Heart left ventricle (tissue), 13 donors: ENCODE data around the gene DIRAS1.

Source experiments
- CTCF ChIP-seq, 12 donors: fragments of 200-600 bp; sonication (generic) in 4 of 12; IDR thresholded peaks; one replicate each; pipeline versions ENCODE4 v1.5.0 to v1.8.0; 2018 to 2022; ENCODE audit warnings: antibody characterized with exemption in 12 of 12, mild to moderate bottlenecking in 5 of 12
- POLR2A ChIP-seq, 2 donors: fragments of 450-650 bp; IDR thresholded peaks; one replicate each; pipeline ENCODE4 v1.6.1; 2017; ENCODE audit warnings: antibody characterized with exemption in 2 of 2, mild to moderate bottlenecking in 2 of 2, moderate library complexity in 2 of 2
- donor health status: ischemic (EF 13 %, LVEDD 7.1; RV severe dilation, severe dysfunction).
- donor health status: DM: no; HTN: yes; CAD: no.
- donor health status: DM: no; HTN: no; CAD: no.
- donor health status: ischemic (EF 25% LVEDD 6.9; RV normal size, moderate dysfunction).
- donor health status: ischemic (EF 25% LVEDD 5.7; RV mildly dilated, moderate dysfunction).
- donor health status: ischemic (EF 35%, LVEDD 5.7; RV mildly dilated, moderate dysfunction).
- donor health status: nonischemic (EF 11% LVEDD 7.7; RV severe dilation, severe dysfunction).
- donor health status: DM: yes; HTN: yes; CAD: no.
- donor health status: PGD.
- donor health status: ischemic (EF 29% LVEDD 5.4; RV normal size, mild dysfunction).
- donor health status: nonischemic (EF 23%, LVEDD 6.1; RV moderate dilation, normal function).

- TF ChIP-seq CTCF (IDR thresholded peaks at IDR 0.05) (no peak), POLR2A (IDR thresholded peaks at IDR 0.05) (no peak)
These were observed 33.7 kb upstream of the DIRAS1 start for GRCh38 chr19:2754659-2755447.
